ENCODE measurements around the gene CDT1.

- no peak for TF ChIP-seq CTCF (conservative IDR thresholded peaks at IDR 0.05 in 1 of 2, IDR thresholded peaks at IDR 0.05 in 1 of 2; ENCODE audit: extremely low read depth in 1 of 2, insufficient read depth in 1 of 2, low read depth in 1 of 2, low read length in 2 of 2)
- no peak for TF ChIP-seq EZH2 (IDR thresholded peaks at IDR 0.05; ENCODE audit: borderline replicate concordance, low read length)
Measured at GRCh38 chr16:88792078-88792550, 11.5 kb upstream of the CDT1 start.
